DMS 273 (cell line): Measurements from ENCODE around the gene TOP3B.
"Not testable (repeated sequence)": the region's sequence is repeated elsewhere in the genome, so short reads cannot be mapped to it uniquely, and the experiment has no call there.

Experiments
- DNase-seq: peaks from one replicate; lab custom pipeline; 2025; ENCODE audit not compliant: unreplicated experiment; lab: John Stamatoyannopoulos, UW

The TOP3B gene

GRCh38 chr22:21947040-21948014 lies 35.3 kb downstream of the TOP3B start:
- DNase-seq = peak; percentile 38

- no peak for DNase-seq
These were observed 36.2 kb downstream of the TOP3B start for GRCh38 chr22:21946262-21946925.

- DNase-seq = no peak
These were observed 36.9 kb downstream of the TOP3B start for GRCh38 chr22:21945453-21946261.

GRCh38 chr22:21944871-21945270 lies 37.7 kb downstream of the TOP3B start:
- DNase-seq = no peak

GRCh38 chr22:21943571-21944448 lies 38.8 kb downstream of the TOP3B start:
- no peak for DNase-seq

- no peak for DNase-seq
These were observed 39.9 kb downstream of the TOP3B start for GRCh38 chr22:21942407-21943343.

- DNase-seq = no peak
These were observed 40.7 kb downstream of the TOP3B start for GRCh38 chr22:21941921-21942320.

GRCh38 chr22:21940521-21940920 lies 42.1 kb downstream of the TOP3B start:
- DNase-seq = no peak

- not testable (repeated sequence) for DNase-seq
These were observed 42.7 kb downstream of the TOP3B start for GRCh38 chr22:21939935-21940334.

GRCh38 chr22:21939461-21939913 lies 43.1 kb downstream of the TOP3B start:
- DNase-seq = no peak

GRCh38 chr22:21938906-21939305 lies 43.7 kb downstream of the TOP3B start:
- no peak for DNase-seq

- peak; percentile 95 for DNase-seq
These were observed 44.3 kb downstream of the TOP3B start for GRCh38 chr22:21938071-21938822.

GRCh38 chr22:21937821-21938070 lies 44.8 kb downstream of the TOP3B start:
- DNase-seq = no peak

- DNase-seq = no peak
These were observed 45.4 kb downstream of the TOP3B start for GRCh38 chr22:21937041-21937820.

GRCh38 chr22:21936151-21936775 lies 46.3 kb downstream of the TOP3B start:
- DNase-seq = no peak

GRCh38 chr22:21933910-21934309 lies 48.7 kb downstream of the TOP3B start:
- no peak for DNase-seq

- DNase-seq = no peak
These were observed 49.2 kb downstream of the TOP3B start for GRCh38 chr22:21933413-21933812.

- DNase-seq = no peak
These were observed 50.2 kb downstream of the TOP3B start for GRCh38 chr22:21932347-21932746.
